ENCODE measurements around the gene TNFAIP6. TPM values are rescaled to one million over a fixed set of nuclear protein-coding genes. Genes with fewer than 3 reads are reported as not detected.

TNFAIP6 gene
- total and polyA plus RNA-seq, 2 donors (not counting 1 experiment from before 2014, with no cell fraction given): not detected

DNA sequence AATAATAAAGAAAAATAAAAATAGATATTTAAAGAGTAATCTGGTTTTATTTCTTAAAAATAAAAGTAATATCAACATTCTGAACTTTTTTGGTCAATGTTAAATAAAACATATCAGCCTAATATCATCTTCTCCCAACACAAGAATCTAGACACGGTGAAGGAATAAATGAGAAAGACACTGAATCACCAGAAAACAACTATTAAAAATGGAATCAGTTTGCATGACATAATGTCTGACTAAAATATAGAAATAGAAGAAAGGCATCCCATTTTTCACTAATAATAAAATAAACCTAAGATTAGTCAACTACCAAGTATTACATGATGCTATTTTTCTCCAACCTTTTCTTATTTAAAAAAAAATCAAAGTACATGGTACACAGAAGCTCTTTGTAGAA is 30.8 kb upstream of the TNFAIP6 start:
- Histone ChIP-seq H3K4me1 (ENCODE audit: control insufficient read depth in 2 of 2, insufficient read depth in 2 of 2, low read length in 2 of 2) (no peaks in the 10 kb centered on the region), H3K4me2 (replicated peaks; ENCODE audit: low read depth, low read length, poor library complexity, severe bottlenecking) (no peak overlapping the region), H3K4me3 (ENCODE audit: control extremely low read depth in 1 of 5, extremely low read depth in 1 of 5, insufficient read depth in 1 of 5, low read depth in 2 of 5, low read length in 4 of 5) (no peak overlapping the region), H4K20me1 (ENCODE audit: control insufficient read depth, insufficient read depth, low read length, poor library complexity, severe bottlenecking) (no peaks in the 10 kb centered on the region), H2AFZ (ENCODE audit: insufficient read depth, low read depth, low read length, poor library complexity, severe bottlenecking) (no peak overlapping the region), H3K9me3 (ENCODE audit: control extremely low read depth in 1 of 3, control insufficient read depth in 2 of 3, insufficient read depth in 1 of 3, low read length in 2 of 3) (peaks cover 0 to 1% (median 0%) of the 10 kb centered on the region in 3 donors), H3K9ac (ENCODE audit: low read length) (no peak overlapping the region), H3K27me3 (replicated peaks in 1 of 4; ENCODE audit: control extremely low read depth in 1 of 4, control insufficient read depth in 3 of 4, insufficient read depth in 4 of 4, low read length in 3 of 4) (no peaks in the 10 kb centered on the region), H3K79me2 (ENCODE audit: control insufficient read depth, insufficient read depth, low read length) (no peaks in the 10 kb centered on the region), H3K36me3 (replicated peaks in 1 of 2; ENCODE audit: control extremely low read depth in 1 of 2, control insufficient read depth in 1 of 2, extremely low read depth in 1 of 2, insufficient read depth in 2 of 2, low read length in 1 of 2) (no peaks in the 10 kb centered on the region), H3K27ac (ENCODE audit: low read length in 2 of 2) (no peak overlapping the region)
- POLR2A ChIA-PET: no interaction called here
- TF ChIP-seq, protein P1, sequence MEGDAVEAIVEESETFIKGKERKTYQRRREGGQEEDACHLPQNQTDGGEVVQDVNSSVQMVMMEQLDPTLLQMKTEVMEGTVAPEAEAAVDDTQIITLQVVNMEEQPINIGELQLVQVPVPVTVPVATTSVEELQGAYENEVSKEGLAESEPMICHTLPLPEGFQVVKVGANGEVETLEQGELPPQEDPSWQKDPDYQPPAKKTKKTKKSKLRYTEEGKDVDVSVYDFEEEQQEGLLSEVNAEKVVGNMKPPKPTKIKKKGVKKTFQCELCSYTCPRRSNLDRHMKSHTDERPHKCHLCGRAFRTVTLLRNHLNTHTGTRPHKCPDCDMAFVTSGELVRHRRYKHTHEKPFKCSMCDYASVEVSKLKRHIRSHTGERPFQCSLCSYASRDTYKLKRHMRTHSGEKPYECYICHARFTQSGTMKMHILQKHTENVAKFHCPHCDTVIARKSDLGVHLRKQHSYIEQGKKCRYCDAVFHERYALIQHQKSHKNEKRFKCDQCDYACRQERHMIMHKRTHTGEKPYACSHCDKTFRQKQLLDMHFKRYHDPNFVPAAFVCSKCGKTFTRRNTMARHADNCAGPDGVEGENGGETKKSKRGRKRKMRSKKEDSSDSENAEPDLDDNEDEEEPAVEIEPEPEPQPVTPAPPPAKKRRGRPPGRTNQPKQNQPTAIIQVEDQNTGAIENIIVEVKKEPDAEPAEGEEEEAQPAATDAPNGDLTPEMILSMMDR (IDR thresholded peaks at IDR 0.05): no peak
- TF ChIP-seq EZH2 (IDR thresholded peaks at IDR 0.05; ENCODE audit: borderline replicate concordance, insufficient read depth, low read depth, low read length, poor library complexity, severe bottlenecking): no peak
- intact Hi-C loops (cut with micrococcal nuclease): no loop called here
- CTCF ChIA-PET: no interaction called here
- DNase-seq: no peak
- H3K4me3 Mint-ChIP-seq: no peak overlapping the region
- no peak overlapping the region for H3K27ac Mint-ChIP-seq
- WGBS (ENCODE audit: insufficient coverage): no CpG with 5 or more reads among the region's 1 CpG
- H3K9me3 Mint-ChIP-seq (ENCODE audit: insufficient read depth): no peaks in the 10 kb centered on the region
- no peaks in the 10 kb centered on the region for H3K4me1 Mint-ChIP-seq
- peaks cover 14% of the 10 kb centered on the region for H3K27me3 Mint-ChIP-seq
- ATAC-seq (ENCODE audit: low read depth): no peak

DNA sequence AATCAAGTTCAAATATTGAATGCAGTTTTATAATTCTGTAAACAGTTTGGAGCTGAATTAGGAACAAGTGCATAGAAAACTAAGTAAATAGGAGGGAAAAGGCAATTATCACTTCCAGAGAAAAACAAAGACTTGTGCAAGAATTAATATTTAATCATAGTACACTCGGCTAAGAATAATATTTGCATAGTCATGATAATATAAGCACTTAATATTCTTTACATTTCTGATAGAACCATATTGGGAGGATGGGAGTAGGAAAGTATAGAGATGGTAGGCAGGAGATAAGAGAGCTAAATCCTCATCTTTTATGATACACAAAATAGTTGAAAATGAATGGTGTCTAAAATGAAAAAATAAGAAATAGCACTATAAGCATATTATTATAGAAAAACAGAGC is 27.4 kb upstream of the TNFAIP6 start:
- no peaks in the 10 kb centered on the region for H3K79me2 ChIP-seq (ENCODE audit: control insufficient read depth, insufficient read depth, low read length)
- DNase-seq: no peak
- Mint-ChIP-seq H3K4me1 (no peaks in the 10 kb centered on the region), H3K27ac (no peak overlapping the region), H3K4me3 (no peak overlapping the region), H3K9me3 (ENCODE audit: insufficient read depth) (no peaks in the 10 kb centered on the region), H3K27me3 (peaks cover 13% of the 10 kb centered on the region)
- H3K4me3 ChIP-seq (ENCODE audit: control extremely low read depth in 1 of 5, extremely low read depth in 1 of 5, insufficient read depth in 1 of 5, low read depth in 2 of 5, low read length in 4 of 5): no peak overlapping the region
- H4K20me1 ChIP-seq (ENCODE audit: control insufficient read depth, insufficient read depth, low read length, poor library complexity, severe bottlenecking): no peaks in the 10 kb centered on the region
- H3K4me1 ChIP-seq (ENCODE audit: control insufficient read depth in 2 of 2, insufficient read depth in 2 of 2, low read length in 2 of 2): no peaks in the 10 kb centered on the region
- no peak overlapping the region for H3K4me2 ChIP-seq (replicated peaks; ENCODE audit: low read depth, low read length, poor library complexity, severe bottlenecking)
- WGBS (ENCODE audit: insufficient coverage): no CpG with 5 or more reads among the region's 1 CpG
- H2AFZ ChIP-seq (ENCODE audit: insufficient read depth, low read depth, low read length, poor library complexity, severe bottlenecking): no peak overlapping the region
- no peak for TF ChIP-seq EZH2 (IDR thresholded peaks at IDR 0.05; ENCODE audit: borderline replicate concordance, insufficient read depth, low read depth, low read length, poor library complexity, severe bottlenecking)
- ATAC-seq (ENCODE audit: low read depth): no peak
- H3K27ac ChIP-seq (ENCODE audit: low read length in 2 of 2): no peak overlapping the region
- CTCF ChIA-PET: no interaction called here
- H3K9ac ChIP-seq (ENCODE audit: low read length): no peak overlapping the region
- H3K9me3 ChIP-seq (ENCODE audit: control extremely low read depth in 1 of 3, control insufficient read depth in 2 of 3, insufficient read depth in 1 of 3, low read length in 2 of 3): peaks cover 0 to 1% (median 0%) of the 10 kb centered on the region in 3 donors
- no peaks in the 10 kb centered on the region for H3K36me3 ChIP-seq (replicated peaks in 1 of 2; ENCODE audit: control extremely low read depth in 1 of 2, control insufficient read depth in 1 of 2, extremely low read depth in 1 of 2, insufficient read depth in 2 of 2, low read length in 1 of 2)
- no peaks in the 10 kb centered on the region for H3K27me3 ChIP-seq (replicated peaks in 1 of 4; ENCODE audit: control extremely low read depth in 1 of 4, control insufficient read depth in 3 of 4, insufficient read depth in 4 of 4, low read length in 3 of 4)
- intact Hi-C loops (cut with micrococcal nuclease): no loop called here
- POLR2A ChIA-PET: no interaction called here

Measured in B cell (primary cell).